Left renal pelvis (tissue), 4 donors: ENCODE measurements around the gene IKZF4. TPM values are rescaled to one million over a fixed set of nuclear protein-coding genes. Genes with fewer than 3 reads are reported as not detected.
"Not testable (repeated sequence)": the region's sequence is repeated elsewhere in the genome, so short reads cannot be mapped to it uniquely, and the experiment has no call there.

Source experiments
- DNase-seq, 4 donors: peaks; one replicate each; pipeline ENCODE4 v3.0.0-alpha.2; 2013; ENCODE audit warnings: low read depth in 4 of 4, low spot score in 3 of 4
- polyA plus RNA-seq, 4 donors: library from polyadenylated mRNA; unstranded; fragments of 120-200 nt; gene quantifications; one replicate each; pipeline ENCODE4 v1.2.1, GENCODE V29; 2013; ENCODE audit not compliant: insufficient read length in 4 of 4

The IKZF4 gene
- polyA plus RNA-seq, 4 donors, result 16.3 to 24.3 (median 17.7) TPM

GRCh38 chr12:55997535-55997859 is 23.3 kb upstream of the IKZF4 start:
- DNase-seq, result no peak

- DNase-seq, result not testable (repeated sequence)
Observed at GRCh38 chr12:55999522-55999921, 21.3 kb upstream of the IKZF4 start.

GRCh38 chr12:55999999-56000540 is 20.8 kb upstream of the IKZF4 start:
- not testable (repeated sequence) for DNase-seq

GRCh38 chr12:56001487-56002100 is 19.2 kb upstream of the IKZF4 start:
- DNase-seq, result no peak

GRCh38 chr12:56003376-56003775 is 17.5 kb upstream of the IKZF4 start:
- DNase-seq, result not testable (repeated sequence)

- no peak for DNase-seq
Observed at GRCh38 chr12:56004211-56004610, 16.6 kb upstream of the IKZF4 start.

- DNase-seq, result no peak
Observed at GRCh38 chr12:56007564-56008559, 13.0 kb upstream of the IKZF4 start.

GRCh38 chr12:56010111-56010570 is 10.7 kb upstream of the IKZF4 start:
- DNase-seq, result no peak

- DNase-seq, result no peak
Observed at GRCh38 chr12:56011509-56012090, 9.2 kb upstream of the IKZF4 start.

GRCh38 chr12:56013482-56013881 is 7.4 kb upstream of the IKZF4 start:
- DNase-seq, result no peak

- no peak for DNase-seq
Observed at GRCh38 chr12:56014205-56014604, 6.6 kb upstream of the IKZF4 start.

- DNase-seq, result no peak
Observed at GRCh38 chr12:56017181-56017580, 3.7 kb upstream of the IKZF4 start.

- DNase-seq, result no peak
Observed at GRCh38 chr12:56018356-56018755, 2.5 kb upstream of the IKZF4 start.

GRCh38 chr12:56021889-56022497 is 1.1 kb downstream of the IKZF4 start:
- DNase-seq, result no peak

GRCh38 chr12:56028511-56029165 is 7.8 kb downstream of the IKZF4 start:
- no peak for DNase-seq

GRCh38 chr12:56029166-56029519 is 8.3 kb downstream of the IKZF4 start:
- no peak for DNase-seq

GRCh38 chr12:56029666-56030293 is 8.9 kb downstream of the IKZF4 start:
- no peak for DNase-seq

- DNase-seq, result no peak
Observed at GRCh38 chr12:56031987-56032386, 11.1 kb downstream of the IKZF4 start.

- no peak for DNase-seq
Observed at GRCh38 chr12:56034586-56035332, 13.9 kb downstream of the IKZF4 start.
